CD4-positive, alpha-beta T cell treated with Interleukin-21 for 1 hour (primary cell): ENCODE measurements around the gene PRKCB.
"Not testable (repeated sequence)": the region's sequence is repeated elsewhere in the genome, so short reads cannot be mapped to it uniquely, and the experiment has no call there.

ENCODE experiments used
- DNase-seq: peaks from one replicate; pipeline ENCODE4 v3.0.0-alpha.2; 2020

Gene PRKCB

DNA sequence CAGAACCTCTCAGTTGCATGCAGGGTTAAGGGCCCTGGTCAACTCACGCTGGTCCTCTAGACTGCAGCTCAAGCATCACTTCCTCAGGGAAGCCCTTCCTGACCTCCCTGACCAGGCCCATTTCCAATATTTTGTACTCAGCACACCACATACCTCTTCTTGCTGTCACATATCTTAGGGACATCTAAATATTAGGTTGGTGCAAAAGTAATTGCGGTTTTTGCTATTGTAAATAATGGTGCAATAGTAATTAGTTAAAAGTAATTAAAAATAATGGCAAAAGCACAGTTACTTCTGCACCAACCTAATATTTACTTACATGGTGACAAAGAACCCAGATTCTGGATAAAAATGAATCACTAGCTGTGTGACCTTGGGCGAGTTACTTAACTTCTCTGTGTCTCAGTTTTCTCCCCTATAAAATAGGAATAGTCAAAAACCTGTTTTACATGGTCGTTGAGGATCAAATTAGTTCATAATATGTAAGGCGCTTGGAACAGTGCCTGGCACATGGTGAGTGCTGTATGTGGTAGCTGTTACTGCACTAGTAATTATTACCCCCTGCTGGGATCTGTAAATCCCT, 177.4 kb downstream of the PRKCB start:
- DNase-seq: no peak

DNA sequence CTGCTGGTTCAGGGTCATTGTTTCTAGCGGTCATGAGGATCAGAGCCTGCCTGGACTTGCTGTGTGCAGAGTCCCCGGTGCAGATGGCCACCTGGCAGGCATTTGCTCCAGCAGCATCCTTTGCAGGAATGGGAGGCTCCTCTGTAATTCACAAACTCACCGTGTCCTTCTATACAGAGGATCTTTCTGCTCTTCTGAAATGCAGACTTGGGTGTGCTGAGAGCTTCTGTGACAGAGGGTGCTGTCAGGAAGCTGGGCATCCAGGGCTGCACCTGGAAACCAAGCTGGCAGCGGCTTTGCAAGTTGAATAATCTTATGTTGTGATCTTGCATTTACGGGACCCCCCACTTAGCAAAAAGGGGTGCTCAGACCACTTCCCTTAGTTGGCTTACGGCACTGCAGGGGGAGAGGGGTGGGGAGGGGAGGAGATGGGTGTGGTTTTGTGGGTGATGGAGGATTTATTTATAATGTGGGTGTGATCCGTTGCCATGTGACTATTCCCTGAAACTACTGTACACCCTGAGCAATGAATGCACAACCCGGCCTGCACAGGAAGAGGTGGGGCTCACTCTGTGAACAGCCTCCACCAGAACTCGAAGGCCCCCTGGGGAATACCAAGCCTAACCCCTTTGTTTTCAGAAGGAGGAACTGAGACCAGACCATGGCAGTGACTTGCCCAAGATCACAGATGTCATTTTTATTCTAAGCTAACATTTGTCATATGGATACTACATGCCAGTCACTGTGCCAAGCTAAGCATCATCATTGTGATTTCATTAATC, 178.3 kb downstream of the PRKCB start:
- DNase-seq: peak; percentile 77

DNA sequence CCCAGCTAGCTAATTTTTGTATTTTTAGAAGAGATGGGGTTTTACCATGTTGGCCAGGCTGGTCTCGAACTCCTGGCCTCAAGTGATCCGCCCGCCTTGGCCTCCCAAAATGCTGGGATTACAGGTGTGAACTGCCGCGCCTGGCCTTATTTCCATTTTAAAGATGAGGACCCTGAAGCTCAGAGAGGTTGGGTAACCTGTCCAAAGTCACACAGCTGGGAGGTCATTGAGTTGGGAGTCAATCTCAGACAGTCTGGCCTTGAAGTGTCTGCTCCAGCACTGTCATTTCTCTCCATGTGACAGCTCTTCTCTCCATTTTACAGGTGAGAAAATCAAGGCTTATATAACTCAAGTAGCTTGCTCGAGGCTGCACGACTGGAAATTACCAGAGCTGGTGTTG, 179.2 kb downstream of the PRKCB start:
- not testable (repeated sequence) for DNase-seq

DNA sequence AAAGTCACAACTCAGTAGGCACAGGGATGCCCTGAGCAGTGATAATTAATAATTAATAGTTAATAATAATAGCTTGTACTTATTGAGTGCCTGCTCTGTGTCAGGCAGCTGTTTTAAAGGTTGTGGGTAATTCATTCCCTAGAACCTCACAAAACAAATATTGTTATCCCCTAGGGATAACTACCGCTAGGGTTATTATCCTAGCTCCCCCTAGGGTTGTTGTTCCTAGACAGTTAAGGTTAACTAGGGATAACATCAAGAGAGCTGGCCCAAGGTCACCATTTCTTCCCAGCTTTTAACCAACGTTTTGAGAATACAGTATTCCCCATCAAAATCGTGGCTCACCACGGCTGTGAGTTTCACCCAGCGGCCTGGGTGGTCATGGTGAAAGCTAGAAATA, 180.1 kb downstream of the PRKCB start:
- DNase-seq: no peak

DNA sequence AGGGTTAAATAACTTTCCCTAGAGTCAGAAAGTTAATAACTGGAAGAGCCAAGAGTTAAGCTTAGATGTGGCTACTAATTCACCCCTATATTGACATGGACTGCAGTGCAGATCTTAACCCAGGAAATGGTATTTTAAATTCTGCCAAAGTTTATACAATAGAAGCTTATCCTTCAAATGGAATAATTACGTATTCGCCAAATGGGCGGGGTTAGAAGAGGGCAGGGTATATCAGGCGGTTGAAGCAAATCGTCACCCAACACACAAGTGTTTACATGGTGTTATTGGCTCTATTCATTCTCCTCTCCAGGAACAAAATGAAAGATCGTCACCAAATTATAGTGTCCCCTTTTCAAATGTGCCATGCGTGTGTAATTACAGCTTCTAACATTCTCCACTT, 182.7 kb downstream of the PRKCB start:
- DNase-seq: no peak

DNA sequence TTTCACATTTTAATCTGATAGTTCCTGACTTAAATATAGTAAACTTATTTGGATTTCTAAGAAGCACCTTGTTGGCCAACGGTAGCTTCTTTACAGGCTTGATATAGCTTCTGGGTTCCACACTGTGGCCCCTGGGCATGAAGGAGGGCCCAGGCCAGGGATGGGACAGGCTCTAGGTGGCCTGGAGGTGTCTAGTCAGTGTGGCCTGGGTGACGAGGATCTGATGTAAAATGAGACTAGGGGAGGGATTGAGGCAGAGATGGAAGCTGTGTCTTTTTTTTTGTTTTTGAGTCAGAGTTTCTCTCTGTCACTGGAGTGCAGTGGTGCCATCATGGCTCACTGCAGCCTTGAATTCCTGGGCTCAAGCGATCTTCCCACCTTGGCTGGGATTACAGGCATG, 187.0 kb downstream of the PRKCB start:
- no peak for DNase-seq

DNA sequence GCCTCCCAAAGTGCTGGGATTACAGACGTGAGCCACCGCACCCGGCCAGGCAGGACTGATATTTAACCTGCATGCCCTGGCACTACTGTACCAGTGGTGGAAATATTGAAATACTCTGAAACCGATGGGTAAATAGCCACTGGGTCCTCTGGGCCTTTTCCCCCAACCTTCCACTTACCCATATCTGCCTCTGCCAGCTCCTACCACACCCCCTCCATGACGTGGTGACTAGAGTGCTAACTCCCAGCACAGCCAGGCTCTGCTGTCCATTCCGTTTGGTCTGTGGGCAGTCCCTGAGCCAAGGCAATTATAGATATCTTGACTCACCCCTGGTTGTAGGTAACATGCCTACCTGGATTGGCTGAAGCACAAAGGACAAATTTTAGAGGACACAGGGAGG, 187.8 kb downstream of the PRKCB start:
- no peak for DNase-seq

DNA sequence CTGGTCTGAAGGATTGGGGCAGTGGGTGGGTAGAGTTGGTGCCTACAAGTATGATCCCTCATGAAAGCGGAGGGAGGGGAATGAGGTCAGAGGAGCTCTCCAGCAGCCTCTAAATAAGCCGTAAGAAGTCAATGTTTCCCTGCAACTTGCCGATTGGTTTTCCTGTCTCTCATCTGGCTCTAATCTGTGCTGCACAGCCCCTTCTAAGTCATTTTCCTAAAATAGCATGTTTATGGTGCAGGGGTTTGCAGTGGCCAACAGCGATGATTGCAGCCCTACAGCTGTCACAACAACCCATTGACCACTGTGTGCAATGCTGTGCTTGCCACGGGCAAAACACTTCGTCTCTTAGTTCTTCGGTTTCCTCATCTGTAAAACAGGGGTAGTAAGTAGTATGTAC, 189.2 kb downstream of the PRKCB start:
- no peak for DNase-seq

DNA sequence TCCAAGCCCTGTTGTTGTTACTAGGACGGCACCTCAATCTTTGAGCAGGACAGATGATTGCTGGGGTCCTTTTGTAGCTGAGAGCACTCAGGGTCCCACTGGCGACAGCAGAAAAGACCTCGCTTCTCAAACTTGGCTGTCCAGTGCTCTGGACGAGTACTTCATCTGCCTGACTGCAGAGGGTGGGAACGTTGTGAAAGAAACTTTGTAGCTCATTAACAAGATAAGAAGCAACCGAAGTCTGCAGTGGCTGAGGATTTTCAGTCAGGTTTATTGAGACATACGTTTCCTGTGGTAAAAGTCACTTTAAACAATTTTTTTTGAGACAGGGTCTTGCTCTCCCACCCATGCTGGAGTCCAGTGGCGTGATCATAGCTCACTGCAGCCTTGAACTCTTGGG, 191.7 kb downstream of the PRKCB start:
- no peak for DNase-seq

DNA sequence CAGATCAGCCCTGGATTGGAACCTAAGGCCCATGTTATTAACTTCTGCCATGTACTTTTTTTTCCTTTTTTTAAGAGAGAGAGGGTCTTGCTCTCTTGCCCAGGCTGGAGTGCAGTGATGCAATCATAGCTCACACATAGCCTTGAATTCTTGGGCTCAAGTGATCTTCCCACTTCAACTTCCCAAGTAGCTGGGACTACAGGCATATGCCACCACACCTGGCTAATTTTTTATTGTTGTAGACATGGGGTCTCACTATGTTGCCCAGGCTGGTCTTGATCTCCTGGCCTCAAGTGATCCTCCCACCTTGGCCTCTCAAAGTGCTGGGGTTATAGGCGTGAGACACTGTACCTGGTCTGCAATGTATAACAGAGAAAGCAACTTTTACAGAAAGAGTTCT, 194.1 kb downstream of the PRKCB start:
- DNase-seq: not testable (repeated sequence)

DNA sequence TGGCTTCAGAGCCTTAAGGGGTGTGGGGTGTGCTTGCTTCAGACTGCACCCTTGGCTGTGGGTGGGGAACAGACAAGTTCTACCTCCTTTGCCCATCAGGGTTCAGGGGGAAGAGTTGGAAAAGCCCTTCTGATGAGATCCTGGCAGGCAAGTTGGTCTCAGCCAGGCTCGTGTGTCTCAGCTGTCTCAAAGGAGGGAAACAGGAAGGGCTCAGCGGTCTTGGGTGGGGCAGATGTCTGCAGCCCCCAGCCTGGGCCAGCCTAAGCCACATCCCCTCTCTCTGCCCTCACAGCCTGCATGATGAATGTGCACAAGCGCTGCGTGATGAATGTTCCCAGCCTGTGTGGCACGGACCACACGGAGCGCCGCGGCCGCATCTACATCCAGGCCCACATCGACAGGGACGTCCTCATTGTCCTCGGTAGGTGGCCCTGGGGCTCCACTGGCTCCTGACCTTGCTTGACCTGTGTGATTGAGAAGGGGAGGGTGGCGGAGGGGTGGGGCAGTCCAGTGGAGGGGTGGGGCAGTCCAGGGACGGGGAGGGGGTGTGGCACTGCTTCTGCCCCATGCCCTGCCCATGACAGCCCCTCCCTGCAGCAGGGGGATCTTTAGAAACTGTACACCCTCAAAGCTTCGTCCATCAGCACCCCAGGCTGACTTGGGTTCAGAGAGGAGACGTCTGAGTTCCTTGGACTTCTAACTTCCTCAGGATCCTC, 199.5 kb downstream of the PRKCB start:
- peak; percentile 43 for DNase-seq

DNA sequence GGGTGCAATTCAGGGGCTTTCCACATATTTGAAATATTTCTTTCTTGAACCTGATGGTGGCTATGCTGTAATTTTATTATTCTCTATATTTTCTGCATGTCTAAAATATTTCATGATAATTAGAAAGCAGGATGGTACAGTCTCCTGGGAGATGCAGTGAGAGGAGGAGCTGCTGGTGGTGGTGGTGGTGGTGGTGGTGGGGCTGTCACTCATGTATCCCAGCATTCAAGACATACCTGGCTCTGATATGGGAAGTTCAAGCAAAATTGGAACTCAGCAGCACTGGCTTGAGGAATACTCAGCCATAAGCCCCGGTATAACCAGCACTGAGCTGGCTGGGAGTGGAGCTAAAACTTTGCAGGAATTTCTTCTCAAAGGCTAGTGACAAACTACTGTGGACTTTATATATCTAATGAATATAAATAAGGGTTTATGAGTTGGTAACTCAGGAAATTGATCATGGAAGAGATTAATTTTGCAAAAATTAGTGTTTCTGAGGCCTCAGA, 200.3 kb downstream of the PRKCB start:
- DNase-seq: no peak

DNA sequence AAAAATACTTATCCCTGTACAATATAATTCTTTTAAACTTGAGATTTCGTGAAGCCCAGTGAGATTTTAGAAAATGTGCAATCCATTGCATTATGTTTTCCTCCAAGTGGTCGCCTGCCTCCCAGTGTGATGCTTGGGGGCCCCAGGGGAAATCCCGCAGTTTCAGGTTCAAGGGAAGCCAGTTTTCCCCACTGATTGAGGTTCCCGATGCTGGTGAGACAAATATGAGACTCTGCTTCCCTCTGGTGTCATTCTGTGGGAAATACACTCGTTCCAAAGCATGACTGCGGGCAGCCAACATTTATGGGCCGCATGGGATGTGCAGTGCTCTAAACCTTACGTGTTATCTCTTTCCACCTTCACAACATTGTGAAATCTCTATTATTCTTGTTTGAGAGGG, 200.8 kb downstream of the PRKCB start:
- peak; percentile 55 for DNase-seq

DNA sequence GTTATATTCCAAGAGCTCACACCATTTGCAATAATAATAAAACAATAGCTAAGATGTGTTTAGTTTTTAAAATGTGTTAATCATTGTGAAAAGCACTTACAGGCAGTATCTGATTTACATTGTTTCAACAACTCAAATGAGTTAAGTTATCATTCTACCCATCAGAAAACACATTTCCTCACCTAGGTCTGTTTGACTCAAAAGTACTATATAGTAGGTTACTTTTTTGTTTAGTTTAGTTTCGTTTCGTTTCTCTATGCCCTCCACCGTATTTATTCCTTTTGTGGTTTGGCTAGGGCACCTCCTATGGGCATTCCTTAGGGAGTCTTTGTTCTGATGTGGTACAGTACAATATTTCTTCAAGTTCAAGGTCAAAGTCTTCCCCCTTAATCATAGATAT, 201.6 kb downstream of the PRKCB start:
- no peak for DNase-seq

DNA sequence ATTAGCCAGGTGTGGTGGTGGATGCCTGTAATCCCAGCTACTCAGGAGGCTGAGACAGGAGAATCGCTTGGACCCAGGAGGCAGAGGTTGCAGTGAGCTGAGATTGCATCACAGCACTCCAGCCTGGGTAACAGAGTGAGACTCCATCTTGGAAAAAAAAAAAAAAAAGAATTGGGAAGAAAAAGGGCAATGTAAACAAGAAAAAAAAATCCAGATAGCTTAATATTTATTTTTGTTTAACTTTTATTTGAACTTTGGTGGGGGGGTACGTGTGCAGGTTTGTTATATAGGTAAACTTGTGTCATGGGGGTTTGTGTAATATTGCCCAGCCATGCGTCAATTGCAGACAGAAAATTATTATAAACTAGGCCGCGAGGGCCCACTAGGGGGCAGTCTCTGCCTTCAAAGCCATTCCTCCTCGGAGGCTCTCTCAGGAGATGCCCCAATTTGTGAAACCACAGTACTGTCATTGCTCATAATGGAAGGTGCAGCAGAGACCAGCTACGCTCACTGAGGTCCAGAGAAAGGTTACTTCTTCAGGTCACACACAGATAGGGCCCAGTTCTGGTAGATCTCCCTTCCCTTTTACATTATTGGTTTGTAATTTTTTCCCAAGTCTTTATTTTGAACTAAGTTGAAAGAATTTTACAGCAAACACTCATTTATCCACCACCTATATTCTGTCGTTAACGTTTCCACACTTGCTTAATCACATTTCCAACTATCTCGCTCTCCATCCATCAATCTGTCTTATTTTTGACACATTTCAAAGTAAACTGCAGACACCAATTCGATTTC, 206.2 kb downstream of the PRKCB start:
- peak; percentile 80 for DNase-seq

DNA sequence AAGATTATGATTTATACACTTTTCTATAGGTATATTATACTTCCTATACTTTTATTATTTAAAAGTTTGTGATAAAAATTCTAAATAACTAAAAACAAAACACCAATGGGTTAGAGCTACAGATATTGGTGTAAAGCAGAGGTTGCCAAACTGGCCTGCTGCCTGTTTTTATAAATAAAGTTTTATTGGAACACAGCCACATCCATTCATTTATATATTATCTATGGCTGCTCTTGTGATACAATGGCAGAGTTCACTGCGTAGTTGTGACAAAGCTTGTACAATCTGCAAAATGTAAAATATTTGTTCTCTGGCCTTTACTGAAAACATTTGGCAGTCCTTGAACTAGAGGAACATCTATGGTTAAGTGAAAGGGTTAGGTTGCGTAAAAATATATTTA, 208.7 kb downstream of the PRKCB start:
- no peak for DNase-seq

DNA sequence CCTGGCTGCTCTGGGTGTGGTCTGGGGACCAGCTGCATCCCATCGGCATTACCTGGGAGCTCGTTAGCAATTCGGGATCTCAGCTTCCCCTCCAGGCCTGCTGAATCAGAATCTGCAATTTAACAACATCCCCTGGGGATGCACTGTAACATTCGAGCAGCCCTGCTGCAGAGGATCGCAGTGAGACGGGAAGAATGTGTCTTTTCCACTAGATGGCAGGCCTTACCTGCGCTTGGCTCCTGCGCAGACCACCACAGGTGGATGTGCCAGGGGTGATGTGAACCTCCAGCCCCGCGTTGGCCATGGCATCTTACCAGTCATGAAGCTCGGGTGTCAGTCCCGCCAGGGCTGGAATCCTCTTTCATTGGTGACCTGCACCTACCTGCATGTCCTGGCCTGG, 209.9 kb downstream of the PRKCB start:
- no peak for DNase-seq

DNA sequence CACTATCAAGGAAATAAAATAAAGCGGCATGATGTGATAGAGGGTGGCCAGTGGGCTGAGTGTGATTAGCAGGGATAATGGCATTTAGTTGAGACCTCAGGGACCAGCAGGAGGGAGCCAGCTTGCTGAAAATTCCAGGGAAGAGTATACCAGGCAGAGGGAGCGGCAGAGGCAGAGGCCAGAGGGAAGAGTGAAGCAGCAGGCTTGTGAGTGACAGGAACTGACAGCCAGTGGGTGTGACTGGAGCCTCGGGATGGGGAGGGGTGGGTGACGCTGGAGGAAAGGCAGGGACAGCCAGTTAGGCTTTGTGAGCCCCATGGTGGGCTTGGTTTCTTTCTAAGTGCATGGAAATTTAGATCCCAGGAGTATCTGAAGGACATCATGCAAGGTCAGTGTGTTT, 210.7 kb downstream of the PRKCB start:
- no peak for DNase-seq

DNA sequence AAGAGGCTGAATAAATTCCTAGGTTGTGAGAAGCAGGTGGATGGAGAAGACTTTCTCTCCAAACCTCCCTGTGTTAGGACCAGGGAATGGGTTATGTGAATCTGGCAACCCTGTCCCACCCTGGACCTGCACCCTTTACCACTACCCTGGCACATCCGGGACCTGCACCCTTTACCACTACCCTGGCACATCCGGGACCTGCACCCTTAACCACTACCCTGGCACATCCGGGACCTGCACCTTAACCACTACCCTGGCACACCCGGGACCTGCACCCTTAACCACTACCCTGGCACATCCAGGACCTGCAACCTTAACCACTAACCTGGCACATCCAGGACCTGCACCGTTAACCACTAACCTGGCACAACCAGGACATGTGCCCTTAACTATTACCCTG, 213.3 kb downstream of the PRKCB start:
- peak; percentile 16 for DNase-seq

DNA sequence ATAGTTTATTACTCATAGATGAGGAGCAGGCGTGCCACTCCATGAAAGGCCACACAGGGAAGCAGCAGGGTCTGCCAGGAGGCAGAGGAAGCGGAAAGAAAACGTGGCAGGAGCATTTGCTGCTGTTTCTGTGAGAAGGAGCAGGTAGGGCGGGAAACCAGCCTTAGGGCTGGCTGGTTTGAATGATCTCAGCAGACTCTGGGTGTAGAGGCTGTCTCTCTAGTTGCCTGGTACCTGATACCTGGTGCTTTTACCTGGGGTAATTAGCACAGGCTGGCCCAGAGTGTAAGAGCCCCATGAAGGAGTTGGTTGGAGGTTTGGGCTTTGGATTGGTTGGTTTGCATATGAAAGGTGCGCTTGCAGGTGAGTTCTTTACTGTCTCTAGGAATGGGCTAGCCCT, 215.3 kb downstream of the PRKCB start:
- DNase-seq: no peak

DNA sequence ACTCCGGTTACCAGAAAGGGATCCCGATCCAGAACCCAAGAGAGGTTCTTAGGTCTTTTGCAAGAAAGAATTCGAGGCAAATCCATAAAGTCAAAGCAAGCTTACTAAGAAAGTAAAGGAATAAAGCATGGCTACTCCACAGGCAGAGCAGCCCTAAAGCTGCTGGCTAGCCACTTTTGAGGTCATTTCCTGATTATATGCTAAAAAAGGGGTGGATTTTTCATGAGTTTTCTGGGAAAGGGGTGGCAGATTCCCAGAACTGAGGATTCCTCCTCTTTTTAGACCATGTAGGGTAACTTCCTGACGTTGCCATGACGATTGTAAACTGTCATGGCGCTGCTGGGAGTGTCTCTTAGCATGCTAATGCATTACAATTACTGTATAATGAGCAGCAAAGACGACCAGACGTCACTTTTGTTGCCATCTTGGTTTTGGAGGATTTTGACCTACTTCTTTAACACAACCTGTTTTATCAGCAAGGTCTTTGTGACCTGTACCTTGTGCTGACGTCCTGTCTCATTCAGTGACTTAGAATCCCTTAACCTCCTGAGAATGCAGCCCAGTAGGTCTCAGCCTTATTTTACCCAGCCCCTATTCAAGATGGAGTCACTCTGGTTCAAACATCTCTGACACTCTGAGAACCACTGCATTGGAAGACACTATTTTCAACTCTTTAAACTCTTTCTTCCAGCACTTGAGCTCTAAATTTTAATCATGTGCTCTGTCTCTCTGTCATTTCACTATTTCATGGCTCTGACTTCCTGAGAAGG, 216.7 kb downstream of the PRKCB start:
- no peak for DNase-seq
